Measurements from ENCODE around the gene ITPRIP. TPM values are rescaled to one million over a fixed set of nuclear protein-coding genes. Genes with fewer than 3 reads are reported as not detected.

Gene ITPRIP
- total RNA-seq, 2 experiments from 2014 or later = 26.6 to 27.1 TPM

DNA sequence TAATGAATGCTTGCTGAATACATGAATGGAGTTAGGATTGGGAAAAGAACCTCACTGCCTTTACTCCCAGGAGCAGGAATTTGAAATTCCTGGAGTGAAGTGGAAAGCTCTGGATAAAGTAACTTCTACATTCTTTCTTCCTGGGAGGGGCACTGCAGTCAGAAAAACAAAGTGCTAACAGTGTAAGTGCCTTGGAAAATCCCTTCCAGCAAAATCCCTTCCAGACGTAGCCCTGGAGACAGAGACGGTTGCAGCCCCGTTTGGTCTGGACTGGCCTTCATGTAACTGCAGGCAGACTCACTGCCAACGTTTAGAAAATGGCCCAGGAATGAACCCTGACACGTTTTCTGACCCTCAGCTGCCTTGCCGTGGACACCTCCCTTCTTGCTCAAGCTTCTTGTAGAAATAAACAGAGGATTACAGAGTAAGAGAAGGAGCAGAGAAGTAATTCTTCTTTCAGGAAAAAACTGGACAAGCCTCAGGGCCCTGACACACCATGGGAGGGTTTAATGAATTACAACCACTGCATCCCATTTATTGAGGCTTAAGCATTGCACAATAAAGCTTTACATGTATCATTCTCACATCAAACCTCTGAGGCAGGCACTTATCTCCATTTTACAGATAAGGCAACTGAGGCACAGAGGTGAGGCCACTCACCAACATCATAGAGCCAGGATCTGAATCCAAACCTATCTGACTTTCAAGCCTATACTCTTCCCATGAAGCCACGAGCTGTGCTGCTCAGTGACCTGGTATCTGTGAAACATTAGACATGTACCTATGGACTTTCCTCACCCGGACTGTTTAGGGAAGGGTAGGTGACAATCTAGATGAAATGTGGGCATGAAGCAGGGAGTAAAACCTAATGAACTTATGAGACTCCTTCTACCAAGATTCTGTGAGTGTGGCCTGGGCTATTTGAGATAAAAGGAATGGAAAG, 7.8 kb downstream of the ITPRIP start:
- DNase-seq (no peak), ATAC-seq (no peak)
- ChIA-PET POLR2A (interaction anchor here (0.6 to 2.2 kb wide), 6 partner anchors 8 to 54 kb away, joined by 3 to 24 read pairs (median 4); partner anchors contain the start of gene ITPRIP), CTCF (interaction anchor here (1.0 to 6.5 kb wide), 11 partner anchors 8 to 70 kb away, joined by 3 to 53 read pairs (median 4); partner anchors contain the start of genes CFAP58 and ITPRIP)
- Mint-ChIP-seq H3K27me3 (ENCODE audit: low read depth) (no peaks in the 10 kb centered on the region), H3K36me3 (ENCODE audit: low read depth) (peaks cover 44% of the 10 kb centered on the region), H3K4me1 (ENCODE audit: low read depth) (peaks cover 98% of the 10 kb centered on the region), H3K9me3 (ENCODE audit: insufficient read depth) (no peaks in the 10 kb centered on the region), H3K4me3 (no peak overlapping the region), H3K27ac (peak overlapping the region; percentile 91)

DNA sequence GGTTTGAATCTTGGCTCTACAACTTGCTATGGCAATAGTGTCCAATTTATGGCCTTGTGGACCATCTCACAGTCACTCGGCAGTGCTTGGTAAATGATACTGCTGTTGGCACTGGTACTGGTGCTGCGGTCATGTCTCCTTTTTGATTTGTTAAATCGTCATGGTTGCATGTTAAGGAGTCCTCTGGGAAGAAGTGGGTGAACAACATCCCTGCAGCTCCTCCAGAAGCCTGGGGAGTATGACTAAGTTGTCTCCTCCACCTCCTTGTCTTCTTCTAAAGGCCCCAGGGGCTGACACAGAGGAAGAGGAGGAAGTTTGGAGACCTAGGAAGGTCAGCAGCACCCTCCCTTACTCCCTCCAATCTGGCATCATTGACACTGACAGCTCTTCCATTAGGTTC, 8.5 kb downstream of the ITPRIP start:
- ChIA-PET CTCF (interaction anchor here (1.0 to 6.5 kb wide), 11 partner anchors 8 to 69 kb away, joined by 3 to 53 read pairs (median 4); partner anchors contain the start of genes CFAP58 and ITPRIP), POLR2A (interaction anchor here (0.9 to 2.2 kb wide), 5 partner anchors 9 to 30 kb away, joined by 3 to 24 read pairs (median 4); partner anchors contain the start of gene ITPRIP)
- H3K4me1 Mint-ChIP-seq (ENCODE audit: low read depth) = peaks cover 98% of the 10 kb centered on the region
- DNase-seq (no peak), ATAC-seq (peak; percentile 3)
- H3K27me3 Mint-ChIP-seq (ENCODE audit: low read depth) = no peaks in the 10 kb centered on the region
- peak overlapping the region; percentile 55 for H3K4me3 Mint-ChIP-seq
- no peaks in the 10 kb centered on the region for H3K9me3 Mint-ChIP-seq (ENCODE audit: insufficient read depth)
- H3K27ac Mint-ChIP-seq = peak overlapping the region; percentile 91
- H3K36me3 Mint-ChIP-seq (ENCODE audit: low read depth) = peaks cover 45% of the 10 kb centered on the region

DNA sequence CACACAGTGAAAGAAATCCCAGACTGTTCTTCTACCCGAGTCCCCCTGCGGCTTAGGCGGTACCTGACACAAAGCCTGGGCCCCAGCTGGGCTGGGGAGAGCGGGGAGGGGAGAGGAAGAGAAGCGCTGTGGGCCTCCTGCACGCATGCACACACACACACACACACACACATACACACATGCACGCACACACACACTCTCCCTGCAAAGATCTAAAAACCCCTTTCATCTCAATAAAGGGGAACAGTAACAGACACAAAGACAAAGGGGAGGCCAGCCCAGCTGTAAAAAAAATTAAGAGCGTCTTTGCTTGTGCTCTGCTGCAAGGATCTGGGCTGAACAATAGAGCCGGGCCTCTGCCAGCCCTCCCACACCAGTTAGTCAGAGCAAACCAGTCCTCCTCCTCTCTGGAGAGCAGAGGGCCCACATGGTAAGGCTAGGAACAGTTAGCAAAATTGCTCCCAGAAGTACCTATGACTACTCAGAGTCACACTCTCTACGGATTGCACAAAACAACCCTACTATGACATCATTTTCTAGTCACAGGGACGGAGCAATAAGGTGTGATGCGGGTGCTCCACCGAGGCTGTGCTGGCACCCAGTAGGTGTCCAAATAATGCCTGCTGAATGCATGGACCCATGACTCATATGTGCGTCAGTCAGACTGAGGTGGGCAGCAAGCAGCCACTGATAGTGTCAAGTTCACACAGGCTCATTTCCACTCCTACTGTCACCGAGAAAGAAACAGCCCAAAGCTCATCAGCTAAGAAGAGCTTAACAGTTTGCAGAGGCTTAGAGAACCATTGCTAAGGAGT, 9.2 kb downstream of the ITPRIP start:
- Mint-ChIP-seq H3K9me3 (ENCODE audit: insufficient read depth) (no peaks in the 10 kb centered on the region), H3K27ac (peak overlapping the region; percentile 91), H3K4me1 (ENCODE audit: low read depth) (peaks cover 98% of the 10 kb centered on the region), H3K4me3 (peak overlapping the region; percentile 55), H3K36me3 (ENCODE audit: low read depth) (peaks cover 49% of the 10 kb centered on the region), H3K27me3 (ENCODE audit: low read depth) (no peaks in the 10 kb centered on the region)
- DNase-seq (peak; percentile 79), ATAC-seq (peak; percentile 69)
- ChIA-PET CTCF (interaction anchor here (0.6 to 6.5 kb wide), 12 partner anchors 8 to 68 kb away, joined by 3 to 53 read pairs (median 4); partner anchors contain the start of genes CFAP58 and ITPRIP), POLR2A (interaction anchor here (0.9 to 2.2 kb wide), 5 partner anchors 9 to 30 kb away, joined by 3 to 24 read pairs (median 4); partner anchors contain the start of gene ITPRIP)

DNA sequence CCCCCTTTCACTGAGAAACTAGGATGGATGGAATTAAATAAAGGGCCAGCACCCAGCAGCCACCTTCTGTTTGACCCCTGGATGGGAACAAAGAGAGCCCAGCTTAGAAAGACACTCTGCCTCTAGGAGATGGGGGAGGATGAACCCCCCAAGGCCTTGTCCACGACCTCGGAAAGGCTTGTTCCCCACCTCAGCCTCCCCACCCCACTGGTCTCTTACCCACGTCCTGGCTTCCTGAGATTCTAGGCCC, 9.7 kb downstream of the ITPRIP start:
- no peaks in the 10 kb centered on the region for H3K9me3 Mint-ChIP-seq (ENCODE audit: insufficient read depth)
- no peaks in the 10 kb centered on the region for H3K27me3 Mint-ChIP-seq (ENCODE audit: low read depth)
- ATAC-seq (peak; percentile 5), DNase-seq (no peak)
- H3K4me1 Mint-ChIP-seq (ENCODE audit: low read depth) = peaks cover 98% of the 10 kb centered on the region
- ChIA-PET POLR2A (interaction anchor here (2.2 kb wide), 1 partner anchor 10 kb away, joined by 24 read pairs; the partner anchor contains the start of gene ITPRIP), CTCF (interaction anchor here (0.6 to 6.5 kb wide), 6 partner anchors 9 to 37 kb away, joined by 3 to 53 read pairs (median 9); partner anchors contain the start of genes CFAP58 and ITPRIP)
- H3K4me3 Mint-ChIP-seq = peak overlapping the region; percentile 55
- H3K27ac Mint-ChIP-seq = peak overlapping the region; percentile 91
- H3K36me3 Mint-ChIP-seq (ENCODE audit: low read depth) = peaks cover 53% of the 10 kb centered on the region

DNA sequence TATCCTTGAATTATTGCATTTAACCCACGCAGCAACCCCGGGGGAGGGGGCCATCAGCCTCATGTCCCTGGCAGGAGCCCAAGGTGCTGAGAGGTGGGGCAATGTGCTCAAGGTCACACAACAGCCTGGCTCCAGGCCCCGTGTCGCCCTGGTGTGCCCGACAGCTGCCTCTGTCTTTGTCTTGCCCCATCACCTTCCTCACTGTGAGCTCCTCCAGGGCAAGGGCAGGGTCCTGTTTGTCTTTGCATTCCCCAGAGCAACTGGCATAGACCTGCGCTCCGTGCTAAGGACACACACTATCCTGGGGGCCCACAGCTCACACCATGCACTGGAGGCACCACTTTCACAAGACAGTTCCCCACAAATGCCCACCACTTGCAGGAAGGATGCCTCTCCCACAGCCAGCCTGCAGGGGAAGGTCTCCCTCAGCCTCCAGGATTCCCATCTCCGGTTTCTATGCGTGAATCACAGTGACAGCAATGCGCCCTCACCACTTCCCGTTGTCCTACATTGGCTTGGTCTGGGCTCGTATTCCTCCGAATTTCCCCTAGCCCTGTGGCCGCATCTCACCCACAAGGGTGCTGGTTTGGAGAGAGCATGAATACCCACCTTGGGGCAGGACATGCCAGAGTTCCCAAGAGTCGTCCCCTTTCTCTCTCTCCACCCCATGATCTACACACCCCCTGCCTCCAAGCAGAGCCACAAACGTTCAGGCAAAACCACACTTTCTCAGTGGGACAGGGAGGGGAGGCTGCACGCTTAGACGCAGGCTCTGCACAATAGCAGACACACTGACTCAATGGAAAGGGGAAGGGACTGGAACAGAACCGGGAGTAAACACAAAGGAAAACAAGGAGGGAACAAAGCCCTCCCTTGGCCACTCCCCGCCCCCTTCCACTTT, 10.3 kb downstream of the ITPRIP start:
- H3K36me3 Mint-ChIP-seq (ENCODE audit: low read depth) = peaks cover 49% of the 10 kb centered on the region
- H3K27me3 Mint-ChIP-seq (ENCODE audit: low read depth) = no peaks in the 10 kb centered on the region
- ATAC-seq (peak; percentile 4), DNase-seq (no peak)
- POLR2A ChIA-PET = interaction anchor here (0.7 to 2.2 kb wide), 3 partner anchors 10 to 73 kb away, joined by 3 to 24 read pairs (median 3); partner anchors contain the start of genes GSTO1 and ITPRIP
- H3K4me1 Mint-ChIP-seq (ENCODE audit: low read depth) = peaks cover 98% of the 10 kb centered on the region
- CTCF ChIA-PET = interaction anchor here (1.5 to 6.5 kb wide), 6 partner anchors 8 to 36 kb away, joined by 4 to 53 read pairs (median 9); partner anchors contain the start of genes CFAP58 and ITPRIP
- H3K4me3 Mint-ChIP-seq = peak overlapping the region; percentile 55
- no peaks in the 10 kb centered on the region for H3K9me3 Mint-ChIP-seq (ENCODE audit: insufficient read depth)
- H3K27ac Mint-ChIP-seq = peak overlapping the region; percentile 91

DNA sequence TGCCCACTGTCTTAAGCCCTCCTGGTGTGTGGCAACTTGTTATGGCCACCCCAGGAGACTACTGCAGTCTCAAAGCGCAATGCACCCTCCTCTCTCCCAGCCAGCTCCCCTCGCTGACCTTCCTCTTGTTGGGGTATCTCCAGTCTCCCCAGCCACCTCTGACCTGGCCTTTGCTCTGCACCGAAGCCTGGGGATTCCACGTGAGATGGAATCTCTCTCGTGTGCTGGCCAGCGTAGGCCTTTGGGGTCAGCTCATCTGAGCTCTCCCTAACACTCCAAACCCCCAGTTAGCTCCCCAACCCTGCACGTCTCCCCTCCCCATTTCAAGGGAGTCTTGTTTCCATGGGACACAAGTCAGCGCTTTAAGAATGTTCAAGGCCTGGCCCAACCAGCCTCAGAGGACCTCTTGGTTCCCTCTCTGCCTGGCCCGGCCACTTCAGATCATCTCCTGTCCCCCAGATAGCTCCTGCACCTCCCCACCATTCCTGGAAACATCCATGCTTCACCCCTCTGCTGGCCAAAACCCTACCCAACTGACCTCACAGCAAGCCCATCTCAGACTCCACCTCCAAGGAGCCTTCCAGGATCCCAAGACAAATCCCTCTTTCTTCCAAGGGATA, 11.2 kb downstream of the ITPRIP start:
- ATAC-seq (no peak), DNase-seq (no peak)
- Mint-ChIP-seq H3K9me3 (ENCODE audit: insufficient read depth) (no peaks in the 10 kb centered on the region), H3K4me3 (peak overlapping the region; percentile 19), H3K36me3 (ENCODE audit: low read depth) (peaks cover 47% of the 10 kb centered on the region), H3K27me3 (ENCODE audit: low read depth) (no peaks in the 10 kb centered on the region), H3K27ac (peak overlapping the region; percentile 91), H3K4me1 (ENCODE audit: low read depth) (peaks cover 99% of the 10 kb centered on the region)
- ChIA-PET CTCF (interaction anchor here (0.9 to 6.5 kb wide), 5 partner anchors 9 to 25 kb away, joined by 3 to 53 read pairs (median 5); partner anchors contain the start of gene CFAP58), POLR2A (interaction anchor here (0.7 to 1.1 kb wide), 3 partner anchors 11 to 72 kb away, joined by 3 read pairs; partner anchors contain the start of gene GSTO1)

DNA sequence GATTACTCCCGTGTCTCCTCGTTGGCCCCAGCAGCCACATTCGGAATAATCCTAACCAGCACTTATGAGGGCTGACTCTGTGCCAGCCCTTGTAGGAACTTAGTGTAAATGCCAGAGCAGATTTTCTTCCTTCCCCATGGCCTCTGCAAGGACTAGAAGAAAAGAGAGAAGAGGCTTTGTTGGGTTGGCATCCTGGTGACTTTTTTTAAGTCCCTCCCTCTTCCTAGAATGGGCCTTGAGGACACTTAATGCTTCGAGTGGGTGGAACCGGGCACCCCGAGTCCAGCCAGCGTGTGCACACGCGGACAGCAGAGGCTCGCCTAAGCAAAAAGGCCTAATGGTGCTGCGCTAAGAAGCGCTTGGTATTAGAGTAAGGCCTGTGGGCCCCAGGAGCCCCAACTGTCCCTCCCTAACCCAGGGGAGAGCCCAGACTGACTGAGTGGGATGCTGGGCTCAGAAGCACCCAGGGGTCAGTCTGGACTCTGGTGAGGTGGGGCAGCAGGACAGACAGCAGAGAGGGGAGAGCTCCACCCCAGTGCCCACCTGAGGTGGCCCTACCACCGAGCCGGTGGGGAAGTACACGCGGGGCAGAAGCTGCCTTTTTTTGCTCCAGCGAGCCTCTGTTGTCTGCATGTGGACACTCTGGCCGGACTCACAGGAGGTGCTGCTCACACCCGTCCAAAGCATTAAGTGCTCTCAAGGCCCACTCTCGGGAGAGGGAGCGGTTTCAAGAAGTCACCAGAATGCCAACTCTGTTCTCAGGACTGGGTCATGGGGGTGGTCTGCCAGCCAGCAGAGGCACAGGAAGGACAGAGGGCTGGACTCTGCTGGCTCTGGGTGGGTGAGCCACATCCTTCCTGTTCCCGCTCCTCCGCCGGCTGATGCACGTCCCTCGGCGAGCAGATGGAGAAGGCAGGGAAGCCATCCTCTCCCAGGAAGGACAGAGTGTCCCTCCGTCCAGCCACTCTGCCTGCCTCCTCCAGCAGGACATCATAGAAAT, 12.5 kb downstream of the ITPRIP start:
- H3K9me3 Mint-ChIP-seq (ENCODE audit: insufficient read depth) = no peaks in the 10 kb centered on the region

DNA sequence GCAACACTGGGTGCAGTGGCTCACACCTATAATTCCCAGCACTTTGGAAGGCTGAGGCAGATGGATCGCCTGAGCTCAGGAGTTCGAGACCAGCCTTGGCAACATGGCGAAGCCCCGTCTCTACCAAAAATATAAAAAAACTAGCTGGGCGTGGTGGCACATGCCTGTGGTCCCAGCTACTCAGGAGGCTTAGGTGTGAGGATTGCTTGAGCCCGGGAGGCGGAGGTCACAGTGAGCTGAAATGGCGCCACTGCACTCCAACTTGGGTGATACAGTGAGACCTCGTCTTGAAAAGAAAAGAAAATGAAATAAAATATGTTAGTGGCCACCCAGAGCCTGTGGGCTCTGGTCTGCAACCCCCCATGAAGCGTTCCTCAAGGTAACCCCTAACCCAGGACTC, 13.3 kb downstream of the ITPRIP start:
- ATAC-seq (no peak), DNase-seq (no peak)
- Mint-ChIP-seq H3K36me3 (ENCODE audit: low read depth) (peaks cover 48% of the 10 kb centered on the region), H3K27me3 (ENCODE audit: low read depth) (no peaks in the 10 kb centered on the region), H3K27ac (peak overlapping the region; percentile 91), H3K9me3 (ENCODE audit: insufficient read depth) (no peaks in the 10 kb centered on the region), H3K4me3 (peak overlapping the region; percentile 65), H3K4me1 (ENCODE audit: low read depth) (peaks cover 98% of the 10 kb centered on the region)
- CTCF ChIA-PET = interaction anchor here (1.2 to 1.5 kb wide), 3 partner anchors 12 to 33 kb away, joined by 3 to 4 read pairs (median 4); no protein-coding TSS in a partner anchor
- POLR2A ChIA-PET = interaction anchor here (2.0 kb wide), 1 partner anchor 13 kb away, joined by 13 read pairs; the partner anchor contains the start of gene ITPRIP

More for the DNA sequence above, 12.5 kb downstream of the ITPRIP start:
- no peaks in the 10 kb centered on the region for H3K27me3 Mint-ChIP-seq (ENCODE audit: low read depth)
- H3K4me1 Mint-ChIP-seq (ENCODE audit: low read depth) = peaks cover 100% of the 10 kb centered on the region
- ChIA-PET POLR2A (no interaction called here), CTCF (interaction anchor here (0.9 to 6.5 kb wide), 4 partner anchors 13 to 34 kb away, joined by 3 to 53 read pairs (median 20); partner anchors contain the start of gene CFAP58)
- peaks cover 43% of the 10 kb centered on the region for H3K36me3 Mint-ChIP-seq (ENCODE audit: low read depth)
- ATAC-seq (no peak), DNase-seq (no peak)
- H3K4me3 Mint-ChIP-seq = peak overlapping the region; percentile 55
- H3K27ac Mint-ChIP-seq = peak overlapping the region; percentile 91

DNA sequence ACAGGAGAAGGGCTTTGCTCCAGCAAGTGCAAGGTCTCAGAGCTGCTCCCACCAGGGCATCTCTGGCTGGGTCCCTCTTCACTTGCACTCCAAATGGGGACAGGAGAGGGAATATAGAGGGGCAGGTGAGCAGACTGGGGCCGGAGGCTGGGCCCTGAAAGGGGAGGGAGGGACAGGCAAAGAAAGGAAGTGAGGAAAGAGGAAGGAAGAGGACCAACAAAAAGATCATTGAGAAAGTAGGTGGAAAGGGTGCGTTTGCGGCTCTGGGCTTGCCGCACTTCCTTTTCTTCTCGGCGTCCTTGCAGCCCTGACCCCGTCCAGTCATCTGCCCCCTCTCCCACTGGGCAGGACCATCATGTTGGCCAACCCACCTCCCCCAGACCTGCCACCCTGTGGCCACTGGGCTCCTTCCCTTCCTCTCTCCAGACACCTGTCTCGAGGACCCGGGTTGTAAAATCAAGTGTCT, 14.0 kb downstream of the ITPRIP start:
- peak overlapping the region; percentile 65 for H3K4me3 Mint-ChIP-seq
- ATAC-seq = no peak
- ChIA-PET CTCF (interaction anchor here (1.0 to 1.7 kb wide), 6 partner anchors 12 to 50 kb away, joined by 3 to 8 read pairs (median 4); no protein-coding TSS in a partner anchor), POLR2A (interaction anchor here (0.9 to 2.0 kb wide), 2 partner anchors 13 to 14 kb away, joined by 3 to 13 read pairs; partner anchors contain the start of gene ITPRIP)
- no peaks in the 10 kb centered on the region for H3K27me3 Mint-ChIP-seq (ENCODE audit: low read depth)
- no peaks in the 10 kb centered on the region for H3K9me3 Mint-ChIP-seq (ENCODE audit: insufficient read depth)
- H3K36me3 Mint-ChIP-seq (ENCODE audit: low read depth) = peaks cover 46% of the 10 kb centered on the region
- DNase-seq = no peak
- peaks cover 97% of the 10 kb centered on the region for H3K4me1 Mint-ChIP-seq (ENCODE audit: low read depth)
- H3K27ac Mint-ChIP-seq = peak overlapping the region; percentile 91

Measured in activated CD8-positive, alpha-beta T cell treated with anti-CD3 and anti-CD28 coated beads, Interleukin-2, amount 10 ng/mL, durations not matched to agents 7 days and 5 days (primary cell).